Measurements from ENCODE around the gene NUP85. TPM values are rescaled to one million over a fixed set of nuclear protein-coding genes. Genes with fewer than 3 reads are reported as not detected.
A peak's percentile ranks its signal among the peaks of the same experiment; 100 is the strongest.

Gene NUP85
- polyA plus RNA-seq, 1 of the 3 experiments (the other 2 are of a cell fraction) = 80.5 TPM

- TF ChIP-seq MEF2A (IDR thresholded peaks at IDR 0.05; ENCODE audit: borderline replicate concordance, low read depth) = no peak
- TF ChIP-seq FOXJ3 (CRISPR knock-in tag; IDR thresholded peaks at IDR 0.05) = 0 out of 2 replicates have a peak, but pooled peaks have one; percentile 4
- peak; percentile 91 for TF ChIP-seq MAX (IDR thresholded peaks at IDR 0.05; ENCODE audit: low read depth)
- no peak for TF ChIP-seq RXRA (IDR thresholded peaks at IDR 0.05; ENCODE audit: borderline replicate concordance, low read depth)
- TF ChIP-seq POLR2AphosphoS5 (IDR thresholded peaks at IDR 0.05; ENCODE audit: low read depth, low read length) = peak; percentile 79
- TF ChIP-seq FOXM1 (IDR thresholded peaks at IDR 0.05; ENCODE audit: low read depth) = no peak
- peak; percentile 76 for TF ChIP-seq MXI1 (IDR thresholded peaks at IDR 0.05; ENCODE audit: low read depth, low read length)
- TF ChIP-seq ELF1 (IDR thresholded peaks at IDR 0.05) = no peak
- TF ChIP-seq, protein P1, sequence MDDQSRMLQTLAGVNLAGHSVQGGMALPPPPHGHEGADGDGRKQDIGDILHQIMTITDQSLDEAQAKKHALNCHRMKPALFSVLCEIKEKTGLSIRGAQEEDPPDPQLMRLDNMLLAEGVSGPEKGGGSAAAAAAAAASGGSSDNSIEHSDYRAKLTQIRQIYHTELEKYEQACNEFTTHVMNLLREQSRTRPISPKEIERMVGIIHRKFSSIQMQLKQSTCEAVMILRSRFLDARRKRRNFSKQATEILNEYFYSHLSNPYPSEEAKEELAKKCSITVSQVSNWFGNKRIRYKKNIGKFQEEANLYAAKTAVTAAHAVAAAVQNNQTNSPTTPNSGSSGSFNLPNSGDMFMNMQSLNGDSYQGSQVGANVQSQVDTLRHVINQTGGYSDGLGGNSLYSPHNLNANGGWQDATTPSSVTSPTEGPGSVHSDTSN (IDR thresholded peaks at IDR 0.05) = no peak
- no peak for TF ChIP-seq RAD21 (IDR thresholded peaks at IDR 0.05; ENCODE audit: low read length)
- TF ChIP-seq, protein P2, sequence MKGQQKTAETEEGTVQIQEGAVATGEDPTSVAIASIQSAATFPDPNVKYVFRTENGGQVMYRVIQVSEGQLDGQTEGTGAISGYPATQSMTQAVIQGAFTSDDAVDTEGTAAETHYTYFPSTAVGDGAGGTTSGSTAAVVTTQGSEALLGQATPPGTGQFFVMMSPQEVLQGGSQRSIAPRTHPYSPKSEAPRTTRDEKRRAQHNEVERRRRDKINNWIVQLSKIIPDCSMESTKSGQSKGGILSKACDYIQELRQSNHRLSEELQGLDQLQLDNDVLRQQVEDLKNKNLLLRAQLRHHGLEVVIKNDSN (IDR thresholded peaks at IDR 0.05; ENCODE audit: borderline replicate concordance, low read depth) = no peak
Observed at GRCh38 chr17:75182569-75183436, 22.7 kb upstream of the NUP85 start, which contains the start of gene SUMO2 (continued).

GRCh38 chr17:75183999-75184884 lies 21.2 kb upstream of the NUP85 start:
- no peaks in the 10 kb centered on the region for H3K9me3 ChIP-seq
- H3K27ac ChIP-seq (ENCODE audit: low read depth in 2 of 2, low read length in 1 of 2) = no peak overlapping the region
- DNase-seq = no peak
- peaks cover 20% of the 10 kb centered on the region for H3F3A ChIP-seq (replicated peaks; ENCODE audit: insufficient read depth)
- no peak overlapping the region for H3K4me2 ChIP-seq
- H3K36me3 ChIP-seq (replicated peaks in 1 of 2; ENCODE audit: control insufficient read depth in 1 of 2, insufficient read depth in 2 of 2, low read length in 1 of 2) = peaks cover 0 to 23% of the 10 kb centered on the region in 2 experiments
- POLR2A ChIA-PET = interaction anchor here (1.9 kb wide), 1 partner anchor 70 kb away, joined by 9 read pairs; no protein-coding TSS in a partner anchor
- no peaks in the 10 kb centered on the region for H3K9me2 ChIP-seq
- CTCF ChIA-PET = interaction anchor here (0.7 to 4.1 kb wide), 6 partner anchors 10 to 70 kb away, joined by 3 to 26 read pairs (median 10); partner anchors contain the start of gene NT5C
- H3K4me3 ChIP-seq (ENCODE audit: low read depth in 2 of 2, low read length in 1 of 2) = no peak overlapping the region
- H4K20me1 ChIP-seq (ENCODE audit: insufficient read depth) = peaks cover 30% of the 10 kb centered on the region
- TF ChIP-seq FOXJ3 (CRISPR knock-in tag; IDR thresholded peaks at IDR 0.05) (no peak), MXI1 (IDR thresholded peaks at IDR 0.05; ENCODE audit: low read depth, low read length) (no peak), JUND (IDR thresholded peaks at IDR 0.05) (no peak)
- H3K9ac ChIP-seq = no peak overlapping the region
- no peaks in the 10 kb centered on the region for H3K27me3 ChIP-seq (ENCODE audit: insufficient read depth)
- peaks cover 3 to 6% of the 10 kb centered on the region in 2 experiments; a peak in 3 of 4 replicates for H3K4me1 ChIP-seq (ENCODE audit: control insufficient read depth in 1 of 2, insufficient read depth in 2 of 2, low read depth in 1 of 2, low read length in 1 of 2)
- peaks cover 43% of the 10 kb centered on the region for H3K79me2 ChIP-seq (ENCODE audit: insufficient read depth)
- 0 out of 2 replicates have a peak overlapping the region, but pooled peaks have one; percentile 97 for H2AFZ ChIP-seq (ENCODE audit: low read depth)
- WGBS (ENCODE audit: low lambda C conversion rate) = 95% methylated on average over 9 of the region's 9 CpGs

Measured in SK-N-SH (cell line).